Left ventricle myocardium inferior (tissue), 1 donor: ENCODE results near the gene KCTD5. TPM values are rescaled to one million over a fixed set of nuclear protein-coding genes. Genes with fewer than 3 reads are reported as not detected.

ENCODE experiments used
- DNase-seq: peaks from one replicate; pipeline ENCODE4 v3.0.0-alpha.2; 2020
- H3K27ac ChIP-seq: fragments of 200-600 bp; replicated peaks from 2 replicates; pipeline ENCODE4 v1.8.0; 2021
- H3K27me3 ChIP-seq: fragments of 200-600 bp; 2 replicates; pipeline ENCODE4 v1.8.0; 2021; ENCODE audit warnings: low read depth
- H3K36me3 ChIP-seq: fragments of 200-600 bp; 2 replicates; pipeline ENCODE4 v1.8.0; 2021
- H3K4me1 ChIP-seq: fragments of 200-600 bp; 2 replicates; pipeline ENCODE4 v1.8.0; 2021
- H3K4me3 ChIP-seq: fragments of 200-600 bp; 2 replicates; pipeline ENCODE4 v1.8.0; 2021; ENCODE audit warnings: mild to moderate bottlenecking, moderate library complexity
- H3K9me3 ChIP-seq: fragments of 200-600 bp; replicated peaks from 2 replicates; pipeline ENCODE4 v1.8.0; 2021
- CTCF ChIP-seq: fragments of 200-600 bp; IDR thresholded peaks from 2 replicates; pipeline ENCODE4 v1.8.0; 2021; ENCODE audit warnings: antibody characterized with exemption, mild to moderate bottlenecking, borderline replicate concordance
- intact Hi-C: fragments of 100-400 bp; cut with micrococcal nuclease; formaldehyde crosslinking; loops from one replicate; pipeline ENCODE4 v1.11.0; 2022
- total RNA-seq: library from RNA; stranded (reverse); fragmentation: NEBNext Ultra II Directional; extraction: Animal tissue kit (Norgen Biotek cat#: 25700); gene quantifications from one replicate; pipeline ENCODE4 v1.2.1, GENCODE V29; 2021
- donor health status: DM: no; HTN: yes; CAD: no; lungs with severe emphysema.

KCTD5 gene
- total RNA-seq, 1 donor from 2014 or later: 10.2 TPM

GRCh38 chr16:2698103-2698870 is 16.0 kb downstream of the KCTD5 start:
- Histone ChIP-seq H3K36me3 (peaks cover 65% of the 10 kb centered on the region), H3K4me3 (no peak overlapping the region), H3K27me3 (no peaks in the 10 kb centered on the region), H3K9me3 (no peaks in the 10 kb centered on the region), H3K4me1 (peaks cover 10% of the 10 kb centered on the region), H3K27ac (no peak overlapping the region)
- intact Hi-C loops: no loop called here
- no peak for TF ChIP-seq CTCF
- DNase-seq: no peak

GRCh38 chr16:2698965-2699750 is 16.8 kb downstream of the KCTD5 start:
- TF ChIP-seq CTCF: no peak
- no peak overlapping the region for H3K4me3 ChIP-seq
- peaks cover 69% of the 10 kb centered on the region for H3K36me3 ChIP-seq
- no peak for DNase-seq
- H3K9me3 ChIP-seq: no peaks in the 10 kb centered on the region
- intact Hi-C loops: no loop called here
- H3K27me3 ChIP-seq: no peaks in the 10 kb centered on the region
- peaks cover 14% of the 10 kb centered on the region for H3K4me1 ChIP-seq
- H3K27ac ChIP-seq: no peak overlapping the region

- Histone ChIP-seq H3K4me3 (no peak overlapping the region), H3K36me3 (peaks cover 76% of the 10 kb centered on the region), H3K27me3 (no peaks in the 10 kb centered on the region), H3K27ac (no peak overlapping the region), H3K4me1 (peaks cover 22% of the 10 kb centered on the region), H3K9me3 (no peaks in the 10 kb centered on the region)
- DNase-seq: no peak
- no peak for TF ChIP-seq CTCF
- intact Hi-C loops: no loop called here
These were observed 17.7 kb downstream of the KCTD5 start for GRCh38 chr16:2699791-2700600.

GRCh38 chr16:2700786-2701185 is 18.5 kb downstream of the KCTD5 start:
- Histone ChIP-seq H3K4me3 (no peak overlapping the region), H3K4me1 (peaks cover 28% of the 10 kb centered on the region), H3K27me3 (no peaks in the 10 kb centered on the region), H3K9me3 (no peaks in the 10 kb centered on the region), H3K27ac (no peak overlapping the region), H3K36me3 (peaks cover 83% of the 10 kb centered on the region)
- intact Hi-C loops: no loop called here
- no peak for TF ChIP-seq CTCF
- no peak for DNase-seq

- no peak for DNase-seq
- TF ChIP-seq CTCF: no peak
- intact Hi-C loops: no loop called here
These were observed 18.9 kb downstream of the KCTD5 start for GRCh38 chr16:2701272-2701671.

More at GRCh38 chr16:2701272-2701671, 18.9 kb downstream of the KCTD5 start:
- Histone ChIP-seq H3K27me3 (no peaks in the 10 kb centered on the region), H3K4me3 (no peak overlapping the region), H3K9me3 (no peaks in the 10 kb centered on the region), H3K4me1 (peaks cover 28% of the 10 kb centered on the region), H3K36me3 (peaks cover 83% of the 10 kb centered on the region), H3K27ac (no peak overlapping the region)
